GM12891 (cell line): ENCODE results near the gene EEF2.

ENCODE experiments used
- POLR2A ChIP-seq: IDR thresholded peaks from 2 replicates; pipeline ENCODE4 v1.6.1; 2011; ENCODE audit warnings: low read depth, low read length, control low read depth
- POLR2AphosphoS5 ChIP-seq: IDR thresholded peaks from 2 replicates; pipeline ENCODE4 v1.6.1; 2011; ENCODE audit warnings: low read depth, low read length, control low read depth
- POU2F2 ChIP-seq: IDR thresholded peaks from 2 replicates; pipeline ENCODE4 v1.6.1; 2011; ENCODE audit warnings: low read depth, mild to moderate bottlenecking, control low read depth, low read length, moderate library complexity
- SPI1 ChIP-seq: IDR thresholded peaks from 2 replicates; pipeline ENCODE4 v1.6.1; 2011; ENCODE audit warnings: low read depth, low read length, control low read depth

DNA sequence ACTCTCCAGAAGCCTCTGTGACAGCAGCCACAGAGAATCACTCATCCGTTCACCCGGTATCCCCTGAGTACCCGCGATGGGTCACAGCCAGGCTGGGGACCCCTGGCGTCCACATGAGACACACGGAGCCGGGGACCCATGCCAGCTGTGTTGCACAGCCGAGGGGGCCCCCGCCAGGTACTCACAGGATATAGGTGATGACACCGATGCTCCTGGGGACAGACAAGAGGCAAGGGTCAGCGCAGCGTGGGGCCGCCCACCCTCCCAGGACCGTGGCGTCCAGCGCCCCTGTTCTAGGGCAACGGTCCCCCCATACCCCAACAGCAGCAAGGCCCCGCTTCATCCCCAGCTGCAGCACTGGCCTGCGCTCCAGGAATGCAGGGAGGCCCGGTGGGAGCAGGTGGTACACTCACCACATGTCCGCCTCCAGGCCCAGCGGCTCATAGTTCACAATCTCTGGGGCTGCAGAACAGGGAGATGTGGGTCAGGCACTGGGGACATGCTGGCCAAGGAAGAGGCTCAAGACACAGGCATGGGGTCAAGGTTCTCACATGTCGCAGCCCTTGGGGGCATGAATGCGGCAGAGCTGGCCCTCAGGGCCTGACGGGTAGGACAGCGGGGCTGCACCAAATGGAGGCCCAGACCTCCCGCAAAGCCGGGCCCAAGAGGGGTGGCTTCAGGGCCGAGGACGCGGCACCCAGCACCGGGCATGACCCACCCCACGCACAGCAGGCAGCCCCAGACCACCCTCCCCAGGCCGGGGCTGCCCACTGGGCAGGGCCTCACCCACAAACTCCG is 21.6 kb downstream of the EEF2 start:
- TF ChIP-seq POLR2AphosphoS5 (no peak), POLR2A (no peak), SPI1 (no peak), POU2F2 (no peak)
